SK-N-SH treated with all-trans-retinoic acid at 6 μM for 48 hours (cell line): ENCODE data around the gene FRAS1.

ENCODE experiments used
- ARNTL ChIP-seq: fragments of 450-650 bp; formaldehyde crosslinking; IDR thresholded peaks from 2 replicates; pipeline ENCODE4 v1.5.0; 2020; ENCODE audit warnings: low read depth, mild to moderate bottlenecking, moderate library complexity, borderline replicate concordance
- ESRRG ChIP-seq: fragments of 250-450 bp; sonication (Bioruptor Pico); IDR thresholded peaks from 2 replicates; pipeline ENCODE4 v1.6.1; 2021; ENCODE audit warnings: mild to moderate bottlenecking
- OSR1 ChIP-seq: fragments of 250-450 bp; sonication (Bioruptor Pico); IDR thresholded peaks from 2 replicates; pipeline ENCODE4 v1.8.0; 2022; ENCODE audit warnings: moderate library complexity, mild to moderate bottlenecking, inconsistent platforms
- SNAI2 ChIP-seq: fragments of 250-450 bp; sonication (Bioruptor Pico); IDR thresholded peaks from 2 replicates; pipeline ENCODE4 v1.5.0; 2020; ENCODE audit warnings: mild to moderate bottlenecking, moderate library complexity
- ZFP30 ChIP-seq: fragments of 450-650 bp; formaldehyde crosslinking; IDR thresholded peaks from 2 replicates; pipeline ENCODE4 v1.5.0; 2022; ENCODE audit warnings: mild to moderate bottlenecking, moderate library complexity
- TF ChIP-seq, protein P1 (sequence below): fragments of 250-450 bp; sonication (Bioruptor Pico); IDR thresholded peaks from 2 replicates; pipeline ENCODE4 v1.8.0; 2020; ENCODE audit warnings: mild to moderate bottlenecking, moderate library complexity, borderline replicate concordance
- TF ChIP-seq, protein P2 (sequence below): fragments of 250-450 bp; sonication (Bioruptor Pico); IDR thresholded peaks from 2 replicates; pipeline ENCODE4 v1.5.1; 2021; ENCODE audit warnings: mild to moderate bottlenecking, moderate library complexity
- TF ChIP-seq, protein P3 (sequence below): fragments of 250-450 bp; sonication (Bioruptor Pico); IDR thresholded peaks from 2 replicates; pipeline ENCODE4 v1.5.1; 2020; ENCODE audit warnings: low read depth, mild to moderate bottlenecking, moderate library complexity

DNA sequence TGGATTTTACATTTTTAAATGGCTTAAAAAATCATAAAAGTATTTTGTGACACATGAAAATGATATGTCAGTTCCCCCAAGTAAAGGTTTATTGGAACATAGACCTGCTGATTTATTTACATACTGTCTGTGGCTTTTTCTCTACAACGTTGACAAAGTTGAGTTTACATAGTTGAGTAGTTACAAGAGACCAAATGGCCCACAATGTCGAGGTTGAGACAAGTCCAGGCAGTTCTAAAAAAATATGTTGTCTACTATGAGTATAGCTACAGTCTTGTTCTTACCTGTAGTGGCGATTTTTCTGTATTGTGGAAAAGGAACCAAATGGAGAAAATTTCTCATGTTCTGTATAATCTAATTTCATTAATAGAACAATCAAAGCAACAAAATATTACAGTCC is 163.2 kb downstream of the FRAS1 start:
- TF ChIP-seq, protein P1, sequence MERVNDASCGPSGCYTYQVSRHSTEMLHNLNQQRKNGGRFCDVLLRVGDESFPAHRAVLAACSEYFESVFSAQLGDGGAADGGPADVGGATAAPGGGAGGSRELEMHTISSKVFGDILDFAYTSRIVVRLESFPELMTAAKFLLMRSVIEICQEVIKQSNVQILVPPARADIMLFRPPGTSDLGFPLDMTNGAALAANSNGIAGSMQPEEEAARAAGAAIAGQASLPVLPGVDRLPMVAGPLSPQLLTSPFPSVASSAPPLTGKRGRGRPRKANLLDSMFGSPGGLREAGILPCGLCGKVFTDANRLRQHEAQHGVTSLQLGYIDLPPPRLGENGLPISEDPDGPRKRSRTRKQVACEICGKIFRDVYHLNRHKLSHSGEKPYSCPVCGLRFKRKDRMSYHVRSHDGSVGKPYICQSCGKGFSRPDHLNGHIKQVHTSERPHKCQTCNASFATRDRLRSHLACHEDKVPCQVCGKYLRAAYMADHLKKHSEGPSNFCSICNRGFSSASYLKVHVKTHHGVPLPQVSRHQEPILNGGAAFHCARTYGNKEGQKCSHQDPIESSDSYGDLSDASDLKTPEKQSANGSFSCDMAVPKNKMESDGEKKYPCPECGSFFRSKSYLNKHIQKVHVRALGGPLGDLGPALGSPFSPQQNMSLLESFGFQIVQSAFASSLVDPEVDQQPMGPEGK (CRISPR knock-in tag): no peak
- no peak for TF ChIP-seq SNAI2 (CRISPR knock-in tag)
- TF ChIP-seq, protein P2, sequence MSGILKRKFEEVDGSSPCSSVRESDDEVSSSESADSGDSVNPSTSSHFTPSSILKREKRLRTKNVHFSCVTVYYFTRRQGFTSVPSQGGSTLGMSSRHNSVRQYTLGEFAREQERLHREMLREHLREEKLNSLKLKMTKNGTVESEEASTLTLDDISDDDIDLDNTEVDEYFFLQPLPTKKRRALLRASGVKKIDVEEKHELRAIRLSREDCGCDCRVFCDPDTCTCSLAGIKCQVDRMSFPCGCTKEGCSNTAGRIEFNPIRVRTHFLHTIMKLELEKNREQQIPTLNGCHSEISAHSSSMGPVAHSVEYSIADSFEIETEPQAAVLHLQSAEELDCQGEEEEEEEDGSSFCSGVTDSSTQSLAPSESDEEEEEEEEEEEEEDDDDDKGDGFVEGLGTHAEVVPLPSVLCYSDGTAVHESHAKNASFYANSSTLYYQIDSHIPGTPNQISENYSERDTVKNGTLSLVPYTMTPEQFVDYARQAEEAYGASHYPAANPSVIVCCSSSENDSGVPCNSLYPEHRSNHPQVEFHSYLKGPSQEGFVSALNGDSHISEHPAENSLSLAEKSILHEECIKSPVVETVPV (CRISPR knock-in tag): no peak
- no peak for TF ChIP-seq ARNTL
- no peak for TF ChIP-seq OSR1 (CRISPR knock-in tag)
- TF ChIP-seq, protein P3, sequence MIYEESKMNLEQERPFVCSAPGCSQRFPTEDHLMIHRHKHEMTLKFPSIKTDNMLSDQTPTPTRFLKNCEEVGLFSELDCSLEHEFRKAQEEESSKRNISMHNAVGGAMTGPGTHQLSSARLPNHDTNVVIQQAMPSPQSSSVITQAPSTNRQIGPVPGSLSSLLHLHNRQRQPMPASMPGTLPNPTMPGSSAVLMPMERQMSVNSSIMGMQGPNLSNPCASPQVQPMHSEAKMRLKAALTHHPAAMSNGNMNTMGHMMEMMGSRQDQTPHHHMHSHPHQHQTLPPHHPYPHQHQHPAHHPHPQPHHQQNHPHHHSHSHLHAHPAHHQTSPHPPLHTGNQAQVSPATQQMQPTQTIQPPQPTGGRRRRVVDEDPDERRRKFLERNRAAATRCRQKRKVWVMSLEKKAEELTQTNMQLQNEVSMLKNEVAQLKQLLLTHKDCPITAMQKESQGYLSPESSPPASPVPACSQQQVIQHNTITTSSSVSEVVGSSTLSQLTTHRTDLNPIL (CRISPR knock-in tag): no peak
- TF ChIP-seq ESRRG: no peak
- no peak for TF ChIP-seq ZFP30 (CRISPR knock-in tag)
